ENCODE data around the gene ZNF639.
A peak's percentile ranks its signal among the peaks of the same experiment; 100 is the strongest.

ZNF639 gene

DNA sequence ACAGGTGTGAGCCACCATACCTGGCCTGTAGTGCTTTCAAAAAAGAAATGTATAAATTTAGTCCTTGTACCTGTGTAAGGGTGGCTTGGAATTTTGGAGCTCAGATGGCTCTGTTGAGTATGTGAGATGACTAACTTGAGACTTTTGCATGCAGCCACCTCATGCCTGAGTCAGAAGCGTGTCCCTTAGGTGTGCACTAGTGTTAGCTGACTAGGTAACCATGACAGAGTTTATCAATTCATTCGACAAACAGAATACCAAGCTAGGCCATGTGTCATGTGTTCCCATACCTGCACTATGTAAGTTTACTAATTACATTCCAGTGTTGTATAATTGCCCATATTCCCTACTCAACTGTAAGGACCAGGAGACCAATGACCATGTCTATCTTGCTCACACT, 4.0 kb upstream of the ZNF639 start:
- DNase-seq (ENCODE audit: low read depth) = no peak

- DNase-seq (ENCODE audit: low read depth) = no peak
These were observed 1.1 kb upstream of the ZNF639 start for GRCh38 chr3:179321668-179322285.

- peak; percentile 34 for DNase-seq (ENCODE audit: low read depth)
These were observed 623 bp downstream of the ZNF639 start for GRCh38 chr3:179323197-179324110.

DNA sequence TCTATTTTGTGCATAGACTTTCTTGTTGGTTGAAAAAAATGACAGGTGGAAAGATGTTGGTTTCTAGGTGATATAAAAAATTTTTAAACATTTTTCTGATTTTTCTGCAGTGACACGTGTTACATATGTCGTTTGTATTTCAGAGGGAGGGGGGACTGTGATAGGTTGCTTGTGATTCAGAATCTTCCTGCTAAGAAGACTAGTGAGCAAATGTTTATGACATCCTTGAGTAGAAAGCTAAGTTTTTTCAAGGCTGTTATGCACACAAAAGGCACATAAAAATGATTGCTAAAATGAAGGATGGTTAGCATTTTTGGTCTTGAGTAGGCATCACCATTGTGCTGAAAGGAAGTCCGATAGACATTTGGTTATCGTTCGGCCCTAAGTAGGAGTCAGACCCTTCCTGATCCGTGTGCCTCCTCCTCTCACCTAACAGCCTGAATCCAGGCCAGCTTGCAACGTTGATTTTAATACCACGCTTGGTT, 1.5 kb downstream of the ZNF639 start:
- DNase-seq (ENCODE audit: low read depth) = no peak

GRCh38 chr3:179330438-179330837, 7.6 kb downstream of the ZNF639 start:
- no peak for DNase-seq (ENCODE audit: low read depth)

DNA sequence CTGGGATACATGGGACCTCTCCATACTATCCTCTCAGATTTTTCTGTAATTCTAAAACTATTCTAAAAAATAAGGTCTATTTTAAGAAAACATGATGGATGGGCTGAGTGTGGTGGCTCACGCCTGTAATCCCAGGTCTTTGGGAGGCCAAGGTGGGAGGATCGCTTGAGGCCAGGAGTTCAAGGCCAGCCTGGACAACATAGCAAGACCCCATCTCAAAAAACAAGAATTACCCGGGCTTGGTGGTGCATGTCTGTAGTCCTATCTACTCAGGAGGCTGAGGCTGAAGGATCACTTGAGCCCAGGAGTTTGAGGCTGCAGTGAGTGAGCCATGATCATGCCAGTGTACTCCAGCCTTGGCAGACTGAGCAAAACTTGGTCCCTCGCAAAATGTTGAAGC, 9.4 kb downstream of the ZNF639 start:
- DNase-seq (ENCODE audit: low read depth) = no peak

- DNase-seq (ENCODE audit: low read depth) = no peak
These were observed 10.3 kb downstream of the ZNF639 start for GRCh38 chr3:179333084-179333483.

DNA sequence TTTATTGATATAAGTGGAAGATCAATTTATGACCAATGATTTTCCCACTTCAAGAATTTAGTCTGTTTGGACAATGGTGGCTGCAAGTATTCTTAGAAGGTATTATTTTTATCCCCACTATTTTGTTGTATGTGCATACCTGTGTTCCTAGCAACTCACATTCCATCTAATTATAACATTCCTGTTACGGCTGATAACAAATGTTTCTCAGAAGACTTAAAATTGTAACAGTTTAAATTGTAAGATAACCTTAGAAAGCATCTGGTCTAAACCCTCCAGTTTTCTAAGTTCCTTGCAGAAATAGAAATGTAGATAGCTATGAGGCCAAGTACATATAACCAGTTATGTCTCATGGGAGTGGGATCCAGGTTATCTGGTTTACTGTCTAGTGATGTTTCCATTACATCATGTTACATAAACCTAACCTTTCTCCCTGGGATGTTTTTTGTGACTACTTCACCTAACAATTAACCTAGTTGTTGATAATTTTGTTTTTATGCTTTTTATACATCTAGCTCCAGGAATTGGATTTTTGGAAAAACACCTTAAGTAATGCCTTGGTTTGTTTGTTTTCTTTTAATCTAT, 13.6 kb downstream of the ZNF639 start:
- DNase-seq (ENCODE audit: low read depth) = no peak

- peak; percentile 76 for DNase-seq (ENCODE audit: low read depth)
These were observed 24.7 kb downstream of the ZNF639 start, which contains the start of gene MFN1 for GRCh38 chr3:179347345-179348194. TSS of gene MFN1 (plus strand) at chr3:179347709. CDS start at chr3:179348852, 1,143 bp downstream.

DNA sequence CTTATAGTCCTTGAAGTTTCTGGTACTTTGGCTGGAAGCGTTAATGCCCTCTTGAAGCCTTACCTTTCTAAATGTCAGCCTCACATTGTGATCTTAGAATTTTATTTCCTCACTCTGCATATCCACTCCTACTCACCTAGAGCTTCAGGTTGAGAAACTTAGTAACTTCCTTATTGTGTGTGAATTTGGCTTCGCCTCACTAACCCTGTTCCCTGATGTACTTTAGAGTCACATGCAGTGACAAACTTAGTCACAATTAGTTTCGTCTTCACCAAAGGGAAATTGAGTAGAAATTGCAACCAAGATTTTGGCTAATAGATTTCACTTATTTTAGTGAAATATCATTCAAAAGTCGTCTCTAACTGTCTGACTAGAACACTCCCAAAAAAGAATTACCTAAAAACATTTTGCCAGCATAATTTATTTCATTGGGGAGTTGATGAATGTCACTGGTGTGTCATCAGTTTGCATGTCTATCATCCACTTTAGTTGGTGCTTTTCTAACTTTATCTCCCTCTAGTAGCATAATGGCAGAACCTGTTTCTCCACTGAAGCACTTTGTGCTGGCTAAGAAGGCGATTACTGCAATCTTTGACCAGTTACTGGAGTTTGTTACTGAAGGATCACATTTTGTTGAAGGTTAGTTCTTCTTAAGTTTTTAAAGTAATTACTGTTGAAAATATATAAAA, 25.6 kb downstream of the ZNF639 start:
- no peak for DNase-seq (ENCODE audit: low read depth)

- no peak for DNase-seq (ENCODE audit: low read depth)
These were observed 33.2 kb downstream of the ZNF639 start for GRCh38 chr3:179355996-179356395.

GRCh38 chr3:179363332-179363731, 40.5 kb downstream of the ZNF639 start:
- no peak for DNase-seq (ENCODE audit: low read depth)

DNA sequence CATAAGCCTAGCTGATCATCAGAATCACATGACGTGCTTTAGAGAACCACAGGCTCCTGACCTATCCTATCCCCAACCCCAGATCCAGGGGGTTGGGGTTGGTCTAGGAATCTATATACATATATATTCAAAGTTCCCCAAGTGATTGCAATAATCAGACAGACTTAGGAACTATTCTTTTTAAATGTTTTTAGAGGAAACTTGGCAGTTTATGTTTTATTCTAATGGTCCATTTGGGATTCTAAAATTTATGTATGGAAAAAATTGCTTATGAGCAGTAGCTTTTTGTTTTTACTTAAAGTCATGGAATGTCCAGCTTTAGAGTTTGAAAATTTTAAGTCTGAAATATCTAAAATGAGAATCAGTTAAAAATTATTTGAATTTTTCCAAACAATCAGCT, 46.8 kb downstream of the ZNF639 start:
- no peak for DNase-seq (ENCODE audit: low read depth)

- DNase-seq (ENCODE audit: low read depth) = no peak
These were observed 51.1 kb downstream of the ZNF639 start for GRCh38 chr3:179373938-179374337.

GRCh38 chr3:179375091-179375999, 52.5 kb downstream of the ZNF639 start:
- DNase-seq (ENCODE audit: low read depth) = no peak

GRCh38 chr3:179376474-179376873, 53.6 kb downstream of the ZNF639 start:
- no peak for DNase-seq (ENCODE audit: low read depth)

All from stimulated activated CD8-positive, alpha-beta memory T cell treated with anti-CD3 and anti-CD28 coated beads, Interleukin-12 subunit alpha, Interleukin-12 subunit beta, amount 100 ng/mL, for 4 hours (primary cell).